C4-2B (cell line): ENCODE measurements around the gene MTFP1.
"Not testable (repeated sequence)": the region's sequence is repeated elsewhere in the genome, so short reads cannot be mapped to it uniquely, and the experiment has no call there.

Source experiments
- H3K27ac ChIP-seq: fragments of 450-650 bp; 2 replicates; pipeline ENCODE4 v1.5.1; 2017
- CTCF ChIP-seq: fragments of 450-650 bp; conservative IDR thresholded peaks from 2 replicates; pipeline ENCODE4 v1.5.1; 2017; ENCODE audit warnings: mild to moderate bottlenecking
- ZFX ChIP-seq: fragments of 450-650 bp; IDR thresholded peaks from 2 replicates; pipeline ENCODE4 v1.6.1; 2017

Gene MTFP1

DNA sequence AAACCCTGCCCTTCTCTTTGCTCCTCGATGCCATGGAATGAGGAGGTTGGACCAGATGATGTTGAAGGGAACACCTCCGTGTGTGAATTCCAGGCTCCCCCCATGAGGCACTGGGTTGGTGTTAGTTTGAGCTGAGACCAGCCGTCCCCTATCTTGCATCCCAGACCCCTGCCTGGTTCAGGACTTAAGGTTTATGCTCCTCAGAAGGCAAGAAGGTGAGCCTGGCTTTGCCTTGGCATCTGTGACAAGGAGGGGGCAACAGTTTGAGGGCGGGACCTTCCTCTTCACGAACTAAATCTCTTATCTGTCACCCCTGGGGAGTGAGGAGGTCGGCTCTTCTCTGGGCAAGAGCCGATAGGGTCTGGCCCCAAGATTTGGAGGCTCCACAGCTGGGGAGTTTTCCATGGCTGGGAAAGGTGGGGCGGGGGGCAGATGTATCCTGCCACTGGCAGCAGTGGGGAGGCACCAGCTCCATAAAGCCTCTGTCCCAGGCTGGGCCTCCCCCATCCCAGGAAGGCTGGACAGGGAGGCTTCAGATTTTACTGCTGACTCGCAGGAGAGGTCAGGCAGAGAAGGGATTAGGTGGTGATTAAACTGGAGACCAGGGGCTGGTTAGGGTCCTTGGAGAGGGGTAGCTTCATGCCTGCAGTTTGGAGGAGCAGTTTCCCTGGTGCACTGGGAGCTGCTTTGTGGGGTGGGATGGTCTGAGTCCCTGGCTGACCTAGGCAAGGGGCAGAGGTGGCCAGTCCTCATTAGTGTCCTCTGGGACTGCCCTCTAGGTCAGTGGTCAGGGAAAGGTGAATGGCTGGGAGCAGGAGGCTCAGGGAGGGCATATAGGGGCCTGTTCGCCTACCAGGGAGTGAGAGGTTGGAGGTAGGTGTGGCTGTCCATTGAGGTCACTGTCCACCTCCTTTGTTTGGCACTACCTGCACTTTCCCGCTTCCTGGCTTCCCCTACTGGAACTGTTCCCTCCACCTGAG, 27.6 kb upstream of the MTFP1 start:
- H3K27ac ChIP-seq, result peak overlapping the region; percentile 61

DNA sequence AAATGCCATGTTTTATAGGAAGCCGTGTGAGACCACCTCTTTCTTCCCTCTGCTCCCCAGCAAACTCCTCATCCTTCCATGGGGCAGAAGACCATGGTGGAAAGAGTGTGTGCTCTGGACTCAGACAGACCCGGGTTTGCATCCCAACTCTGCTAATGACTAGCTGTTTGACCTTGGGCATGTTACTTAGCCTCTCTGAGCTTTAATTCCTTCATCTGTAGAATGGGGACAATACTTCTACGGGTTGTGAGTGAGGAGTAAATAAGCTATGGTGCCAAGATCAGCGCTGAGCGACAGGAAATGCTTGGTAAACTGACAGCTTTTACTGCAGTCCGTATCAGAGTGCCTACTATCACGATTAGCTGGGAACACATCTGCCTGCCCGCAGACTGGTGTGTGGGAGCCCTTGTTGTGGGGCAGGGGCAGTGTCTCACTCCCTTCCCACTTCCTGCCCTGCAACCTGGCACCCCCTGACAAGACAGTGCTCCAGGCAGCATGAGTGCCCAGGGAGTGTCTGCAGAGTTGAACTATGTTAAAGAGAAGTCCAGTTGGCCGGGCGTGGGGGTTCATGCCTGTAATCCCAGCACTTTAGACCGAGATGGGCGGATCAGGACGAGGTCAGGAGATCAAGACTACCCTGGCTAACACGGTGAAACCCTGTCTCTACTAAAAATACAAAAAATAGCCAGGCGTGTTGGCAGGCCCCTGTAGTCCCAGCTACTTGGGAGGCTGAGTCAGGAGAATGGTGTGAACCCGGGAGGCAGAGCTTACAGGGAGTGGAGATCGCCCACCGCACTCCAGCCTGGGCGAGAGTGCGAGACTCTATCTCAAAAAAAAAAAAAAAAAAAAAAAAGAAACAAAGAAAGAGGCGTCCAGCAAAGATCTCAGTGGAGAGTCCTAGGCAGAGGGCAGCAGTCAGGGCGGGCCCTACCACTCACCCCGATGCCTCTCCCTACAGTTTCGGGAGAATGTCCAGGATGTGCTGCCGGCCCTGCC, 26.6 kb upstream of the MTFP1 start:
- TF ChIP-seq CTCF (no peak), ZFX (no peak)
- no peak overlapping the region for H3K27ac ChIP-seq

More for the DNA sequence above, 27.6 kb upstream of the MTFP1 start:
- TF ChIP-seq ZFX, result no peak
- TF ChIP-seq CTCF, result no peak

DNA sequence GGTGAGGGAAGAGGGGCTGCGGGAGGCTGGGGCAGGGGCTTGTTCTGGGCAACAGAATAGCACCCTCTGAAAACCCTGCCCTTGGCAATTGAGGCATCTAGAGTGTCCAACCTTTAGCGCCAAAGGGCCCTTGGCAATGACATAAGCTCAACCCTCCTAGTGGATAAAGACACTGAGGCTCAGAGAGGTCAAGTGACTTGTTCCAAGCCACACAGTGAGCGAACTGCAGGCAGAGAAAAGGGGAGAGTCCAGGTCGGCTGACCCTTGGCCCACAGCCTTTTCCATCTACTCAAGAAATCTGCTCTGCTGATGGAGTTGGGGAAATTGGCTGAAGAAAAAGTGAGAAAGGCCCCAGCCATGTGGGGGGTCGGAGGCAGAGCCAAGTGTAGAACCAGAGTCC, 25.9 kb upstream of the MTFP1 start:
- TF ChIP-seq CTCF (no peak), ZFX (no peak)
- no peak overlapping the region for H3K27ac ChIP-seq

- H3K27ac ChIP-seq, result no peak overlapping the region
- TF ChIP-seq ZFX (no peak), CTCF (no peak)
Measured at GRCh38 chr22:30400159-30400558, 25.4 kb upstream of the MTFP1 start.

DNA sequence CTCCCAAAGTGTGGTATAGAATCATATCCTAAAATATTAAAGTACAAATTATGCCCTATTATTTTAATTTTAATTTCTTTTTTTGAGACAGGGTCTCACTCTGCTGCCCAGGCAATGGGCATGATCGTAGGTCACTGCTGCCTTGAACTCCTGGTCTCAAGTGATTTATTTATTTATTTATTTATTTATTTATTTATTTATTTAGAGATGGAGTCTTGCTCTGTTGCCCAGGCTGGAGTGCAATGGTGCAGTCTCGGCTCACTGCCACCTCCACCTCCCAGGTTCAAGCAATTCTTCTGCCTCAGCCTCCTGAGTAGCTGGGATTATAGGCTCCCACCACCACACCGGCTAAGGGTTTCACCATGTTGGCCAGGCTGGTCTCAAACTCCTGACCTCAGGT, 24.5 kb upstream of the MTFP1 start:
- not testable (repeated sequence) for H3K27ac ChIP-seq

DNA sequence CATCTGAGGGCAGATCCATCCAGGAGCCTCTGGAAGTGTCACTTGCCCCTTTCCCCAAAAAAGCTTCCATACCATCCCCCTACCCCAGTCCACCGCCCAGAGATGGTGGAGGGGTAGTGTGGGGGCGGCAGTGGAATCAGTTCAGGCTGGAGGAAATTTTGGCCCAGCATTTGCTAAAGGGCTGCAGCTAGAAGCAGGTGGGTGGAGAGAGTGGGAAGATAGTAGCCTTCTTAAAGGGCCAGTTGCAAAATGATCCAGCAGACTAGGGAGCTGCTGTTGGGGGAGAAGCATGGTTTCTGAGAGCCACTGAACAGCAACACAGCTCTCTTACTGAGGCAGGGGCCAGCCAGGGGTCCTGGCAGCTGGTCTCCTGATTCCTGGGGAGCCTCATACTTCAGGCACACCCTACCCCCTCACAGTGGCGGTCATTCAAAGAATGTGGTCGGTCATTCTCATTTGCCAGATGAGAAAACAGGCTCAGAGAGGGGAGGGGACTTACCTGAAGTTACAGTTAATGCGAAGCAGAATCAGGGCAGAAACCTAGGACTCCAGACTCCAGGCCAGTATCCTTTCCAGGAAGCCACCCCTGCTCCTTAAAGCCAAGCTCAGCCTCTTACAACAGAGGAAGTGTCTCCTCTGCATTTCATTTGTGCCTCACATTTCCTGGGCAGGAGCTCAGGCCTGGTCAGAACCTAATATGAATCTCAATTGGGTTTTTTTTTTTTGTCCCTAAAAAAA, 23.4 kb upstream of the MTFP1 start:
- TF ChIP-seq CTCF (no peak), ZFX (no peak)
- H3K27ac ChIP-seq, result no peak overlapping the region

DNA sequence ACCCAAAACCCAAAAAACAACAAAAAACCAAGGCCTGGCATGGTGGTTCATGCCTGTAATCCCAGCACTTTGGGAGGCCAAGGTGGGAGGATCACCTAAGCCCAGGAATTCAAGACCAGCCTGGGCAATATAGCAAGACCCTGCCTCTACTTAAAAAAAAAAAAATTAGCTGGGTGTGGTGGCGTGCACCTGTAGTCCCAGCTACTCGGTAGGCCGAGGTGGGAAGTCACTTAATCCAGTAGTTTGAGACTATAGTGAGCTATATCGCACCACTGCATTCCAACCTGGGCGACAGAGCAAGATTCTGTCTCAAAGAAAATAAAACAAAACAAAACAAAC, 22.8 kb upstream of the MTFP1 start:
- H3K27ac ChIP-seq, result not testable (repeated sequence)

DNA sequence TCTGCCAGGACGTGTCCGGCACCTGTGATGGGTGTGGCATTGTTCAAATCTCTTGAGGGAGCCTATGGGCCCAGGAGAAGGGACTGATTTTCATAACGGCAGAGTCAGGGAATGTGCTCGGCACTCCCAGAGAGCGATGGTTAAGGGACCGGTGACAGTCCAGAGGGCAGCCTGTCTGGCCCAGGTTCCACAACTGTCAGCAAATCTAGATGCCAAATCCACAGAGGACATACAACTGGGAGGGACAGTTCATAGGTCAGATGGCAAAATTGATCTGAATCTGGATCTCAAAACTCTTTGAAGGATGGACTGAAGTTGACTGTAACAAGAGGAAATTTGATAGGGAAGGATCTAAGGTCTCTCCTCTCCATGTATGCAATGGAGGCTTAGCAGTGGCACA, 21.3 kb upstream of the MTFP1 start:
- H3K27ac ChIP-seq, result no peak overlapping the region
- no peak for TF ChIP-seq ZFX
- TF ChIP-seq CTCF, result no peak
